AG09309 (cell line): ENCODE measurements around the gene GLYR1.
"Not testable (repeated sequence)": the region's sequence is repeated elsewhere in the genome, so short reads cannot be mapped to it uniquely, and the experiment has no call there.

Experiments used
- DNase-seq: peaks from one replicate; pipeline ENCODE4 v3.0.0-alpha.2; 2010; ENCODE audit warnings: low read depth
- H3K4me3 ChIP-seq: 2 replicates; pipeline ENCODE4 v1.5.1; 2011; ENCODE audit warnings: mild to moderate bottlenecking, low read depth, low read length, moderate library complexity; ENCODE audit not compliant: control insufficient read depth
- TF ChIP-seq, protein P1 (sequence below): IDR thresholded peaks from 2 replicates; pipeline ENCODE4 v1.5.1; 2011; ENCODE audit warnings: mild to moderate bottlenecking, low read depth, low read length, inconsistent platforms; ENCODE audit not compliant: insufficient read depth, control insufficient read depth; ENCODE audit errors: missing control alignments

The GLYR1 gene

DNA sequence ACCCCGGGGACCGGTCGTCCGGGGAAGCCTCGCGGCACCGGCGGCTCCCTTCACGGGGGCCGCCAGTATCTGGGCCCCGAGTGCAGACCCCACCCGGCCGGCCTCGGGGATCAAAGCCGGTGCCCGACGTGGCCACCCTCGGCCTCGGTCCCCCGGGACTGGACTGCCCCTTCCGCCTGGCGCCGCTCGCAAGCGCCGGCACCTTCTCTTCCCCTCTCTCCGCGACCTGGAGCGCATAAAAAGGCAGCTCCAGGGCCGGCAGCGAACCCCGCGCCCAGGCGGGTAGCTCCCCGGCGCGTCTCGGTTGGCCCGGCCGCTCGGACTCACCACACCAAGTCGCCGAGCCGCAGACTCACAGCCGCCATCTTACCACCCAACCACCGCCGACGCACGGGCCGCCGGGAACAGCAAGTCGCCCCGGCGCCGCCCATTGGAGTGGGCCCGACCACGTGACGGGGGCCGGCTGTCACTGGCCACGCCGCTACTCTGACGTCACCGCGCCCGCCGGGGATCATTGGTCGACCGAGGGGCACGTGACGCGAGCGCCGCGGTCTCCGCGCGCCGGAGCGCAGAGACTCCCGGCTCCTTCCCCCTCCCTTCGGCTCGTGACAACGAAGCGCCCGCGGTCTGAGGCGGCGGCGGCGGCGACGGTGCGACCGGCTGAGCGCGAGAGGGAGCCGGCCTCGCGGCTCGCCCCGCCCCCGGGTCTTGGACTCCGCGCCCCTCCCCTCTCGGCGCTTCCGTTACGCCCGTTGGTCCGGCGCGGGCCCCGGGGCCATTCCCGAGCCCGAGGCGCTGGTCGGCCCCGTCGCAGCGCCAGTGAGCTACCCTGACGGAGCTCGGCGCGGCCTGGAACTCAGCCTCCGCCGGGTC lies at the start of gene GLYR1, which contains the start of gene UBN1:
GLYR1 (minus strand) TSS at position 388 of the 873 bp plus-strand sequence; CDS start at position 365, 23 bp downstream.
UBN1 (plus strand) TSS at position 581 of the 873 bp plus-strand sequence. CDS start 5,437 bp downstream, outside the sequence.
- TF ChIP-seq, protein P1, sequence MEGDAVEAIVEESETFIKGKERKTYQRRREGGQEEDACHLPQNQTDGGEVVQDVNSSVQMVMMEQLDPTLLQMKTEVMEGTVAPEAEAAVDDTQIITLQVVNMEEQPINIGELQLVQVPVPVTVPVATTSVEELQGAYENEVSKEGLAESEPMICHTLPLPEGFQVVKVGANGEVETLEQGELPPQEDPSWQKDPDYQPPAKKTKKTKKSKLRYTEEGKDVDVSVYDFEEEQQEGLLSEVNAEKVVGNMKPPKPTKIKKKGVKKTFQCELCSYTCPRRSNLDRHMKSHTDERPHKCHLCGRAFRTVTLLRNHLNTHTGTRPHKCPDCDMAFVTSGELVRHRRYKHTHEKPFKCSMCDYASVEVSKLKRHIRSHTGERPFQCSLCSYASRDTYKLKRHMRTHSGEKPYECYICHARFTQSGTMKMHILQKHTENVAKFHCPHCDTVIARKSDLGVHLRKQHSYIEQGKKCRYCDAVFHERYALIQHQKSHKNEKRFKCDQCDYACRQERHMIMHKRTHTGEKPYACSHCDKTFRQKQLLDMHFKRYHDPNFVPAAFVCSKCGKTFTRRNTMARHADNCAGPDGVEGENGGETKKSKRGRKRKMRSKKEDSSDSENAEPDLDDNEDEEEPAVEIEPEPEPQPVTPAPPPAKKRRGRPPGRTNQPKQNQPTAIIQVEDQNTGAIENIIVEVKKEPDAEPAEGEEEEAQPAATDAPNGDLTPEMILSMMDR = no peak
- H3K4me3 ChIP-seq = peak within 1 kb of the TSS; percentile 72
- DNase-seq = peak; percentile 74

DNA sequence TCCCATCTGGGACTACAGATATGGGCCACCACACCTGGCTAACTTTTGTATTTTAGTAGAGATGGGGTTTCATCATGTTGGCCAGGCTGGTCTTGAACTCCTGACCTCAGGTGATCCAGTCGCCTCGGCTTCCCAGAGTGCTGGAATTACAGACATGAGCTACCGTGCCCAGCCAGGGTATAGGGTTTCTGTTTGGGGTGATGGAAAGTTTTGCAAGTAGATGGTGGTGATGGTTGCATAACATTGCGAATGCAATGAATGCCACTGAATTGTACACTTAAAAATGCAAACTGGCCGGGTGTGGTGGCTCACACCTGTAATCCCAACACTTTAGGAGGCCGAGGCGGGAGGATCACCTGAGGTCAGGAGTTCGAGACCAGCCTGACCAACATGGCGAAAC lies 49.7 kb upstream of the GLYR1 start:
- not testable (repeated sequence) for H3K4me3 ChIP-seq, DNase-seq

DNA sequence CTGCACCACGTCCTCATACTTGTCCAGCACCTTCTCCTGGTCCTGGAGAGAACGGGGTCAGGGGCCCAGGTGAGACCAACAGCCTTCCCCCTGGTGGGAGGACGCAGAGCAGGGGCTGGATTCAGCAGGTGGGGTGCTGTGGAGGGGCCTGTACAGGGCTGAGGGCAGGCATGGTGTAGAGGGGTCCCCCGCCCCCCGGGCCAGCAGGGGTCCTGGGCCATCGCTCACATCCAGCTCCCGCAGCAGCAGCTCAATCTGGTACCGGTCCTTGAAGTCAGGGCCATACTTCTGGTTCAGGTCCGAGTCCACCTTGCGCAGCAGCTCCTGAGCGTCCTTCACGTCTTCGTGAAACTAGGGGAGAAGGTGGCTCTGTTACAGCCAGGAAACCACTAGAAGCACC lies 48.3 kb upstream of the GLYR1 start:
- no peak overlapping the region for H3K4me3 ChIP-seq
- no peak for DNase-seq
- TF ChIP-seq, protein P1 = no peak

DNA sequence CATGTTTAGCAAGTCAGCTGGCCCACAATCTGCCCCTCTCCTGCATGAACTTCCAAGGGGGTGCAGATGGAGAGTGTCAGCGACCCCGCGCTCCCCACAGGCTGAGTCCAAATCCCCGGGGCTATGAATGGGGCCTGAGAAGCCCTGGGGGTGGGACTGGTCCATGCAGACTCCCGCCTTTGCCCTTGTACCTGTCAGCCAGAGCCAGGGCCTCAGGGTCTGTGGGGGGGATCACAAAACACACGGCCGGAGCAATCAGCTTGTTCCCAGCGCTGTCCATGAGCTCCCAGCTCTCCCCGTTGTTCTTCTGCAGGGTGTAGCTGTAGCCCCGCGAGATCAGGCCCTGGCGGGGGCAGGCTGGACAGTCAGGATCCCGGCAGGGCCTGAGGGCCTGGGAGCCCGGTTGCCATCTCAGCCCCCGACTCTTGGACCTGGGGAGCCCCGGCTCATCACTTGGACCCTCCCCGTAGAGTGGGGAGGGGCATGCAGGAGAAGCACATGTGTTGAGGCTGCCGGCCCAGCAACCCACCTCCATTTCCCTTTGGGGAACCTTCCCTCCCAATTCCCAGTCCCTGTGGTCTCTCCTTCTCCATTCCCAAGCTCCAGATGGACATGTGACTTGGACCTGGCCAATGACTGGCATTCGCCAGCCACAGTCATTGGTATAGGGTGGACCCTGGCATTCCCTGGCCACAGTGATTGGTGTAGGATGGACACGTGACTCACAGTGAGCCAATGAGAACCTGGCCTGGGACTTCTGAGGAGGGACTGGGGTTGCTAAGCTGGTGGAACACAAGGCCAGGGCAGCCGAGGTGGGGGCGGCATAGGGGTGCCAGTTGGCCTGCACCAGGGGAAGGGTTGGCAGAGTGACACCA lies 47.4 kb upstream of the GLYR1 start:
- TF ChIP-seq, protein P1 = no peak
- DNase-seq = no peak
- no peak overlapping the region for H3K4me3 ChIP-seq

DNA sequence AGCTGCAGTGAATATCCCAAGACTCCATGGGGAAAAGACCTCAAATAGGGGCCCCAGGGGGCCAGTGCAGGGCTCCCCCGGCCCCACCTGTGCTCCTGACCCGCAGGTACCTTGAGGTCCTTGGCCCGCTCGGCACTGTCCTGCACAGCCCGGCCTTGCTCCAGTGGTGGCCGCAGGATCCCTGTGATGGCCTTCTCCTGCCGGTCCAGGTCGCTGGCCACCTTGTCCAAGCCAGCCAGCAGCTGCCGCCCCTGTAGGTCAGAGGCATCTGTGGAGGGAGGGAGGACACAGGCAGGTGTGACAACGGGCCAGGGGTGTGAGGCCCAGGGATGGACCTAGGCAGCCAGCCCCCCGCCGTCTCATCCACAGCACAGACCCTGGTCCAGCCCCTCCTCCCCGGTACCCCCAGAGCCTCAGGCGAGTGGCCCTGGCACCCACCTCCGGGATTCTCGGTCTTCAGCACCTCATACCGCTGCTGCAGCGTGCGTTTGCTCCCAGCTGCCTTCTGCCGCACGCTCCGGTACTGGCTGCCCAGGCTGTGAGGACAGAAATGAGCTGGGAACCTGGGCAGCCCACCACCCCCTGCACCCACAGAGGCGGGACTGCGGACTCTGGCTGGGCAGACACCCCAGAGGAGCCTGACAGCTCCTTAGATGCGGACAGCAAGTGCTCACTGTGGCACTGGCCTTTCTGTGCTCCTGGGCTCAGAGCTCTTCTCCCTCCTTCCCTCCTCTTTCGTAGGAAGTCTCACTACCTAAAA lies 46.2 kb upstream of the GLYR1 start:
- TF ChIP-seq, protein P1 = no peak
- DNase-seq = no peak
- no peak overlapping the region for H3K4me3 ChIP-seq

DNA sequence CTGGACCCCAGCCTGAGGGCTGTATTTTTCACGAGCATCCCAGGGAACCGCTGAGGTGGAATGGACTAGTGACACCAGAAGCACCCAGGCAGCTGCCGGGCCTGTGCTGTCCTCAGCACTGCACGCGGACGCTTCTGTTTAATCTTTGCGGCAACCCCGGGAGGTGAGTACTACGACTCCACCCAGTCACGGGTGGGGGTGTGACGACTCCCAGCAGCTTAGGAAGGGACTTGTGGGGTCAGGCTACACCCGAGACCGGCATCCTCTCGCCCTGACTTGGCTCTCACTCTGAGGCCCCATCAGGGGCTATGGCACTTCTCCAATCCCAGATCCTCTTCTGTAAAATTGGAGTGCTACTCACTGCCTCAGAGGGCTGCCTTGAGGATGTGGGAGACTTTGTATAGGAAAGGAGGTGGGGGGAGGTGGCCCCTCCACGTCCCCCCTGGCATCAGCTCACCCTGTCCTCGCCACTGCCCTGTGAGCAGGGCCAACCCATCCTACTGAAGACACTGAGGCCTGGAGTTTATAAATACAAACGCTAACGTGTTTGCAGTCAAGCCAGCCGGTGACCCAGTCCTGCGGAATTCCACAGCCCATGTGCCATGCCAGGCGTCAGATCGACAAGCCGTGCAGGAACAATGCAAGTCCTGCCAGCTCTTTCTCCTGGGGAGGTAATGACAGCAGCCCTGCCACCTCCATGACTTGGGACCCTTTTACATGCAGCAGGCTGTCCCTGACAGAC lies 45.4 kb upstream of the GLYR1 start:
- TF ChIP-seq, protein P1 = no peak
- no peak overlapping the region for H3K4me3 ChIP-seq
- no peak for DNase-seq
